Neural crest cell (in vitro differentiated cells): ENCODE results near the gene ECSIT. TPM values are rescaled to one million over a fixed set of nuclear protein-coding genes. Genes with fewer than 3 reads are reported as not detected.

Source experiments
- DNase-seq: peaks from one replicate; pipeline ENCODE4 v3.0.0; 2021; ENCODE audit warnings: low read depth, mixed read lengths, low spot score
- H3K27ac Mint-ChIP-seq: one replicate; pipeline ENCODE4 v1.8.0; 2021; ENCODE audit warnings: mild to moderate bottlenecking, mixed read lengths; ENCODE audit not compliant: unreplicated experiment
- H3K27me3 Mint-ChIP-seq: 2 replicates; pipeline ENCODE4 v1.8.0; 2021; ENCODE audit warnings: low read depth, mild to moderate bottlenecking, mixed read lengths
- H3K36me3 Mint-ChIP-seq: 2 replicates; pipeline ENCODE4 v1.8.0; 2021; ENCODE audit warnings: low read depth, mild to moderate bottlenecking, mixed read lengths
- H3K4me1 Mint-ChIP-seq: 2 replicates; pipeline ENCODE4 v1.8.0; 2021; ENCODE audit warnings: mixed read lengths
- H3K4me3 Mint-ChIP-seq: one replicate; pipeline ENCODE4 v1.8.0; 2021; ENCODE audit warnings: mild to moderate bottlenecking, mixed read lengths
- H3K9me3 Mint-ChIP-seq: 2 replicates; pipeline ENCODE4 v1.8.0; 2021; ENCODE audit warnings: mixed read lengths
- CTCF ChIP-seq: fragments of 200-600 bp; sonication (generic); conservative IDR thresholded peaks from 2 replicates; pipeline ENCODE4 v1.5.0; 2021; ENCODE audit warnings: antibody characterized with exemption, mild to moderate bottlenecking
- total RNA-seq: library from RNA; stranded (reverse); gene quantifications from 2 replicates; pipeline ENCODE4 v1.2.1, GENCODE V29; 2021

The ECSIT gene
- total RNA-seq, 1 donor from 2014 or later: 49.4 TPM

- H3K27me3 Mint-ChIP-seq: peaks cover 4% of the 10 kb centered on the region
- H3K4me1 Mint-ChIP-seq: peaks cover 19% of the 10 kb centered on the region
- peak overlapping the region; percentile 88 for H3K4me3 Mint-ChIP-seq
- H3K36me3 Mint-ChIP-seq: no peaks in the 10 kb centered on the region
- DNase-seq: no peak
- no peak for TF ChIP-seq CTCF
- no peaks in the 10 kb centered on the region for H3K9me3 Mint-ChIP-seq
- peak overlapping the region; percentile 46 for H3K27ac Mint-ChIP-seq
Measured at GRCh38 chr19:11504502-11505031, 24.4 kb downstream of the ECSIT start.

- Mint-ChIP-seq H3K27me3 (no peaks in the 10 kb centered on the region), H3K36me3 (no peaks in the 10 kb centered on the region), H3K4me1 (peaks cover 7% of the 10 kb centered on the region), H3K27ac (no peak overlapping the region), H3K9me3 (no peaks in the 10 kb centered on the region), H3K4me3 (no peak overlapping the region)
- DNase-seq: no peak
- no peak for TF ChIP-seq CTCF
Measured at GRCh38 chr19:11499890-11500420, 29.0 kb downstream of the ECSIT start.

- no peaks in the 10 kb centered on the region for H3K9me3 Mint-ChIP-seq
- no peak for DNase-seq
- H3K4me1 Mint-ChIP-seq: peaks cover under 1% of the 10 kb centered on the region
- no peak overlapping the region for H3K4me3 Mint-ChIP-seq
- no peak overlapping the region for H3K27ac Mint-ChIP-seq
- no peak for TF ChIP-seq CTCF
- H3K27me3 Mint-ChIP-seq: no peaks in the 10 kb centered on the region
- no peaks in the 10 kb centered on the region for H3K36me3 Mint-ChIP-seq
Measured at GRCh38 chr19:11499220-11499726, 29.7 kb downstream of the ECSIT start.

- Mint-ChIP-seq H3K4me1 (no peaks in the 10 kb centered on the region), H3K36me3 (no peaks in the 10 kb centered on the region), H3K9me3 (no peaks in the 10 kb centered on the region), H3K27ac (peak overlapping the region; percentile 52), H3K4me3 (no peak overlapping the region), H3K27me3 (no peaks in the 10 kb centered on the region)
- DNase-seq: peak; percentile 74
- TF ChIP-seq CTCF: peak; percentile 77
Measured at GRCh38 chr19:11496391-11497163, 32.4 kb downstream of the ECSIT start.

GRCh38 chr19:11495885-11496284 lies 33.0 kb downstream of the ECSIT start:
- Mint-ChIP-seq H3K4me3 (no peak overlapping the region), H3K36me3 (peaks cover 2% of the 10 kb centered on the region), H3K9me3 (no peaks in the 10 kb centered on the region), H3K27me3 (no peaks in the 10 kb centered on the region), H3K27ac (no peak overlapping the region), H3K4me1 (no peaks in the 10 kb centered on the region)
- DNase-seq: no peak
- no peak for TF ChIP-seq CTCF
